HCT116 (cell line): Measurements from ENCODE around the gene NAA15. TPM values are rescaled to one million over a fixed set of nuclear protein-coding genes. Genes with fewer than 3 reads are reported as not detected.

ENCODE experiments used
- ATAC-seq: fragments of 200-7000 bp; cut with Tn5 transposase; 2 replicates; pipeline ENCODE4 v1.9.1; 2020; ENCODE audit warnings: mild to moderate bottlenecking, moderate library complexity
- BruUV-seq: library from RNA; stranded (reverse); fragments of 400-500 nt; replicated peaks from 2 replicates; lab custom pipeline; 2021; lab: Mats Ljungman, UMichigan
- CTCF ChIA-PET: fragments of 300-600 bp; sonication (Branson Sonifier 250); formaldehyde crosslinking; loops from one replicate; lab custom pipeline; 2021; ENCODE audit warnings: antibody characterized with exemption; lab: Charles Lee
- POLR2A ChIA-PET: fragments of 300-600, 350-600 bp; sonication (Branson Sonifier 250); formaldehyde crosslinking; loops from one replicate; lab custom pipeline; 2021; ENCODE audit warnings: antibody characterized with exemption; lab: Charles Lee
- RAD21 ChIA-PET, 2 experiments: fragments of 300-600 bp; sonication (Branson Sonifier 250); formaldehyde crosslinking; loops; one replicate each; lab custom pipeline; 2023; ENCODE audit warnings: low total read pairs in 2 of 2; ENCODE audit not compliant: uncharacterized antibody in 2 of 2, unreplicated experiment in 2 of 2, low non-redundant PET in 1 of 2; lab: Charles Lee
- DNase-seq: peaks from one replicate; pipeline ENCODE4 v3.0.0-alpha.2; 2010; ENCODE audit warnings: low read depth, low spot score
- H2AFZ ChIP-seq: fragments of 200-600 bp; shearing (Covaris generic), sonication (generic); 2 replicates; pipeline ENCODE4 v1.6.1; 2017; ENCODE audit warnings: low read depth, mixed run types, mixed read lengths, antibody characterized with exemption, low read length; ENCODE audit not compliant: poor library complexity, severe bottlenecking
- H3K27ac ChIP-seq: 2 replicates; pipeline ENCODE4 v1.5.1; 2012; ENCODE audit warnings: low read depth, low read length
- H3K27me3 ChIP-seq: fragments of 200-600 bp; sonication (generic); 2 replicates; pipeline ENCODE4 v1.6.1; 2016; ENCODE audit warnings: mixed run types, low read length, mixed read lengths; ENCODE audit not compliant: insufficient read depth
- H3K36me3 ChIP-seq, 2 experiments: fragments of 200-500 bp in 1 of 2; fragments of 200-600 bp in 1 of 2; sonication (Bioruptor generic) in 1 of 2; sonication (generic) in 1 of 2; 2 replicates each; pipeline versions ENCODE4 v1.5.1 to v1.6.1; 2014 to 2016; ENCODE audit warnings: low read length in 2 of 2, inconsistent platforms in 1 of 2, mixed read lengths in 1 of 2, mixed run types in 1 of 2; ENCODE audit not compliant: insufficient read depth in 2 of 2, control insufficient read depth in 1 of 2
- H3K4me1 ChIP-seq, 2 experiments: fragments of 200-600 bp in 1 of 2; sonication (generic) in 1 of 2; 2 replicates each; pipeline versions ENCODE4 v1.5.1 to v1.6.1; 2012 to 2017; ENCODE audit warnings: low read length in 2 of 2, inconsistent platforms in 1 of 2, mild to moderate bottlenecking in 1 of 2, mixed read lengths in 1 of 2, mixed run types in 1 of 2, moderate library complexity in 1 of 2; ENCODE audit not compliant: insufficient read depth in 2 of 2, control insufficient read depth in 1 of 2
- H3K4me2 ChIP-seq: fragments of 200-600 bp; sonication (generic); 2 replicates; pipeline ENCODE4 v1.6.1; 2017; ENCODE audit warnings: mixed run types, low read length, mixed read lengths
- H3K4me3 ChIP-seq, 2 experiments: fragments of 200-600 bp in 1 of 2; sonication (generic) in 1 of 2; replicated peaks in 1 of 2; 2 replicates each; pipeline ENCODE4 v1.5.1; 2011 to 2016; ENCODE audit warnings: low read length in 2 of 2, control low read depth in 1 of 2, low read depth in 1 of 2, mild to moderate bottlenecking in 1 of 2, mixed read lengths in 1 of 2, mixed run types in 1 of 2
- H3K79me2 ChIP-seq: fragments of 200-600 bp; sonication (generic); 2 replicates; pipeline ENCODE4 v1.6.1; 2017; ENCODE audit warnings: mild to moderate bottlenecking, mixed run types, low read length, moderate library complexity, mixed read lengths; ENCODE audit not compliant: insufficient read depth
- H3K9ac ChIP-seq: fragments of 200-600 bp; sonication (generic); 2 replicates; pipeline ENCODE4 v1.6.1; 2016; ENCODE audit warnings: low read length, mixed read lengths
- H3K9me2 ChIP-seq: fragments of 200-600 bp; sonication (generic), shearing (Covaris generic); 2 replicates; pipeline ENCODE4 v1.6.1; 2017; ENCODE audit warnings: mixed run types, mild to moderate bottlenecking, moderate library complexity; ENCODE audit not compliant: insufficient read depth
- H3K9me3 ChIP-seq, 2 experiments: fragments of 200-500 bp in 1 of 2; fragments of 200-600 bp in 1 of 2; sonication (Bioruptor generic) in 1 of 2; sonication (generic) in 1 of 2; 2 replicates each; pipeline ENCODE4 v1.6.1; 2014 to 2017; ENCODE audit warnings: low read length in 2 of 2, mixed read lengths in 2 of 2, inconsistent platforms in 1 of 2, low read depth in 1 of 2, mild to moderate bottlenecking in 1 of 2, mixed run types in 1 of 2, moderate library complexity in 1 of 2; ENCODE audit not compliant: control insufficient read depth in 1 of 2, insufficient read depth in 1 of 2
- H4K20me1 ChIP-seq: fragments of 200-600 bp; sonication (generic), shearing (Covaris generic); 2 replicates; pipeline ENCODE4 v1.6.1; 2017; ENCODE audit warnings: mixed run types, mild to moderate bottlenecking, moderate library complexity; ENCODE audit not compliant: insufficient read depth
- ATF3 ChIP-seq: IDR thresholded peaks from 2 replicates; pipeline ENCODE4 v1.6.1; 2012
- CBX3 ChIP-seq: IDR thresholded peaks from 2 replicates; pipeline ENCODE4 v1.6.1; 2012; ENCODE audit warnings: low read depth
- CEBPB ChIP-seq: IDR thresholded peaks from 2 replicates; pipeline ENCODE4 v1.6.1; 2012; ENCODE audit warnings: low read depth
- EGR1 ChIP-seq: IDR thresholded peaks from 2 replicates; pipeline ENCODE4 v1.6.1; 2012; ENCODE audit warnings: low read depth
- ELF1 ChIP-seq: IDR thresholded peaks from 2 replicates; pipeline ENCODE4 v1.6.1; 2012; ENCODE audit warnings: low read depth, borderline replicate concordance
- EZH2 ChIP-seq: fragments of 200-600 bp; sonication (generic); IDR thresholded peaks from 2 replicates; pipeline ENCODE4 v1.6.1; 2017; ENCODE audit warnings: antibody characterized with exemption, mixed run types
- EZH2phosphoT487 ChIP-seq: fragments of 200-600 bp; IDR thresholded peaks from 2 replicates; pipeline ENCODE4 v1.6.1; 2018; ENCODE audit warnings: antibody characterized with exemption, borderline replicate concordance
- JUND ChIP-seq: IDR thresholded peaks from 2 replicates; pipeline ENCODE4 v1.6.1; 2012
- POLR2A ChIP-seq: IDR thresholded peaks from 2 replicates; pipeline ENCODE4 v1.7.0; 2011; ENCODE audit warnings: borderline replicate concordance; ENCODE audit not compliant: insufficient read depth, insufficient read length; ENCODE audit errors: extremely low read depth
- POLR2AphosphoS5 ChIP-seq: IDR thresholded peaks from 2 replicates; pipeline ENCODE4 v1.6.1; 2011; ENCODE audit warnings: mild to moderate bottlenecking, low read depth, low read length, moderate library complexity
- SRF ChIP-seq: IDR thresholded peaks from 2 replicates; pipeline ENCODE4 v1.6.1; 2012; ENCODE audit warnings: low read depth
- TCF7L2 ChIP-seq: IDR thresholded peaks from 2 replicates; pipeline ENCODE4 v1.7.0; 2011; ENCODE audit warnings: borderline replicate concordance, inconsistent platforms; ENCODE audit not compliant: insufficient read depth, insufficient read length; ENCODE audit errors: extremely low read depth
- ZBTB33 ChIP-seq: IDR thresholded peaks from 2 replicates; pipeline ENCODE4 v1.6.1; 2011; ENCODE audit warnings: mild to moderate bottlenecking, low read length, moderate library complexity; ENCODE audit not compliant: insufficient replicate concordance; ENCODE audit errors: extremely low read depth
- ZNF274 ChIP-seq: fragments of 200-500 bp; sonication (Bioruptor generic); IDR thresholded peaks from 2 replicates; pipeline ENCODE4 v1.6.1; 2014; ENCODE audit warnings: mild to moderate bottlenecking, low read depth, low read length, inconsistent platforms
- intact Hi-C: fragments of 100-400 bp; cut with micrococcal nuclease; formaldehyde crosslinking; loops from 2 replicates; pipeline ENCODE4 v1.10.0; 2022
- total RNA-seq: library from RNA; stranded (reverse); gene quantifications from one replicate; pipeline ENCODE4 v1.2.1, GENCODE V29; 2021; ENCODE audit not compliant: unreplicated experiment
- TF ChIP-seq, protein P1 (sequence below): IDR thresholded peaks from 2 replicates; pipeline ENCODE4 v1.6.1; 2012
- TF ChIP-seq, protein P2 (sequence below): IDR thresholded peaks from 2 replicates; pipeline ENCODE4 v1.6.1; 2012; ENCODE audit warnings: low read depth

The NAA15 gene
- total RNA-seq, 1 experiment from 2014 or later = 79.7 TPM

GRCh38 chr4:139455126-139455538, 153.8 kb downstream of the NAA15 start:
- no peaks in the 10 kb centered on the region for H3K9me2 ChIP-seq
- ChIA-PET CTCF (no interaction called here), RAD21 (no interaction called here), POLR2A (no interaction called here)
- H3K4me1 ChIP-seq = peaks cover 15 to 36% of the 10 kb centered on the region in 2 experiments
- peak overlapping the region; percentile 89 for H3K4me2 ChIP-seq
- no peak overlapping the region for H2AFZ ChIP-seq
- TF ChIP-seq EGR1 (no peak), ZBTB33 (no peak), ATF3 (no peak), EZH2 (no peak), POLR2A (no peak), TCF7L2 (no peak), ZNF274 (no peak), POLR2AphosphoS5 (no peak), JUND (no peak), EZH2phosphoT487 (no peak), CEBPB (no peak), CBX3 (no peak), SRF (no peak), ELF1 (no peak)
- TF ChIP-seq, protein P1, sequence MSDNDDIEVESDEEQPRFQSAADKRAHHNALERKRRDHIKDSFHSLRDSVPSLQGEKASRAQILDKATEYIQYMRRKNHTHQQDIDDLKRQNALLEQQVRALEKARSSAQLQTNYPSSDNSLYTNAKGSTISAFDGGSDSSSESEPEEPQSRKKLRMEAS = no peak
- TF ChIP-seq, protein P2, sequence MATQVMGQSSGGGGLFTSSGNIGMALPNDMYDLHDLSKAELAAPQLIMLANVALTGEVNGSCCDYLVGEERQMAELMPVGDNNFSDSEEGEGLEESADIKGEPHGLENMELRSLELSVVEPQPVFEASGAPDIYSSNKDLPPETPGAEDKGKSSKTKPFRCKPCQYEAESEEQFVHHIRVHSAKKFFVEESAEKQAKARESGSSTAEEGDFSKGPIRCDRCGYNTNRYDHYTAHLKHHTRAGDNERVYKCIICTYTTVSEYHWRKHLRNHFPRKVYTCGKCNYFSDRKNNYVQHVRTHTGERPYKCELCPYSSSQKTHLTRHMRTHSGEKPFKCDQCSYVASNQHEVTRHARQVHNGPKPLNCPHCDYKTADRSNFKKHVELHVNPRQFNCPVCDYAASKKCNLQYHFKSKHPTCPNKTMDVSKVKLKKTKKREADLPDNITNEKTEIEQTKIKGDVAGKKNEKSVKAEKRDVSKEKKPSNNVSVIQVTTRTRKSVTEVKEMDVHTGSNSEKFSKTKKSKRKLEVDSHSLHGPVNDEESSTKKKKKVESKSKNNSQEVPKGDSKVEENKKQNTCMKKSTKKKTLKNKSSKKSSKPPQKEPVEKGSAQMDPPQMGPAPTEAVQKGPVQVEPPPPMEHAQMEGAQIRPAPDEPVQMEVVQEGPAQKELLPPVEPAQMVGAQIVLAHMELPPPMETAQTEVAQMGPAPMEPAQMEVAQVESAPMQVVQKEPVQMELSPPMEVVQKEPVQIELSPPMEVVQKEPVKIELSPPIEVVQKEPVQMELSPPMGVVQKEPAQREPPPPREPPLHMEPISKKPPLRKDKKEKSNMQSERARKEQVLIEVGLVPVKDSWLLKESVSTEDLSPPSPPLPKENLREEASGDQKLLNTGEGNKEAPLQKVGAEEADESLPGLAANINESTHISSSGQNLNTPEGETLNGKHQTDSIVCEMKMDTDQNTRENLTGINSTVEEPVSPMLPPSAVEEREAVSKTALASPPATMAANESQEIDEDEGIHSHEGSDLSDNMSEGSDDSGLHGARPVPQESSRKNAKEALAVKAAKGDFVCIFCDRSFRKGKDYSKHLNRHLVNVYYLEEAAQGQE = no peak
- no peaks in the 10 kb centered on the region for H3K36me3 ChIP-seq
- H3K4me3 ChIP-seq = peak overlapping the region; percentile 72 to 92
- no TSS peak for BruUV-seq
- no peak overlapping the region for H3K27ac ChIP-seq
- DNase-seq (no peak), ATAC-seq (no peak)
- peaks cover 68% of the 10 kb centered on the region for H3K79me2 ChIP-seq
- H3K9me3 ChIP-seq = no peaks in the 10 kb centered on the region
- no peaks in the 10 kb centered on the region for H4K20me1 ChIP-seq
- intact Hi-C loops = no loop called here
- peak overlapping the region; percentile 83 for H3K9ac ChIP-seq
- H3K27me3 ChIP-seq = no peaks in the 10 kb centered on the region
